Measurements from ENCODE around the gene COPS7A. TPM values are rescaled to one million over a fixed set of nuclear protein-coding genes. Genes with fewer than 3 reads are reported as not detected.

Gene COPS7A
- total and polyA plus RNA-seq, 9 of the 15 experiments (the other 6 are each of a cell fraction or from before 2014, with no cell fraction given), result 12.7 to 36.0 (median 24.3) TPM

DNA sequence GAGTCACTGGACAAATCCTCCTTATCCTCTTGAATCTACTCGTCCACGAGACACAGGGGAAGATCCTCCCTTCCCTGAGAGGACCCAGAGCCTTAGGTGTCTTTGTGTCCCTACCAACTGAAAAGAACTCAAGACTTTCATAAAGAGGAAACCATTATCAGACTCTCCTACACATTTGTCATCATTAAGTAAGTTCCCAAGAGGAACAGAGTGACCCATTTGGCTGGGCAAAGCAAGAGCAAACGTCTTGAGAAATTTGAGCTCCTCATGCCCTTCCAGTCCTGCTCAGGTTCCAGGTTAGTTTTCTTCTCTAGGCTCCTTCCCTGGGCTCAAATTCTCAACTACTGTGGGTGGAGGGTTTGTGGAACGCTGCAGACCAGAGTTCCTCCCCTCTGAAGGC, 23.4 kb downstream of the COPS7A start:
- Histone ChIP-seq H3K9me3 (replicated peaks; ENCODE audit: control insufficient read depth, insufficient read depth, low read depth, low read length) (no peaks in the 10 kb centered on the region), H3K9me1 (ENCODE audit: control insufficient read depth, insufficient read depth, low read length) (peaks cover 3% of the 10 kb centered on the region), H3K4me1 (replicated peaks in 1 of 2; ENCODE audit: control insufficient read depth in 2 of 2, insufficient read depth in 2 of 2, low read length in 2 of 2) (peaks cover 16 to 29% of the 10 kb centered on the region in 2 experiments; a peak in 4 of 5 replicates), H3K4me3 (no peak overlapping the region), H3K36me3 (ENCODE audit: control insufficient read depth, insufficient read depth, low read length) (peaks cover 65% of the 10 kb centered on the region; the same call in 2 of the 3 replicates), H3K79me2 (ENCODE audit: control insufficient read depth, insufficient read depth, low read length) (peaks cover 20% of the 10 kb centered on the region), H3K27me3 (ENCODE audit: control insufficient read depth in 2 of 2, insufficient read depth in 2 of 2, low read length in 2 of 2) (no peaks in the 10 kb centered on the region), H2AFZ (ENCODE audit: low read depth, low read length) (no peak overlapping the region), H4K20me1 (replicated peaks; ENCODE audit: control insufficient read depth, insufficient read depth, low read length) (peaks cover 5% of the 10 kb centered on the region; the same call in 1 of the 2 replicates), H3K27ac (ENCODE audit: extremely low read depth, low read depth, low read length) (peak overlapping the region; percentile 56; the same call in 2 of the 3 replicates), H3K4me2 (ENCODE audit: insufficient read depth, low read length) (no peak overlapping the region), H3K9ac (ENCODE audit: insufficient read depth in 1 of 2, low read depth in 2 of 2, low read length in 2 of 2) (peak overlapping the region in 1 of 2 experiments; percentile 64; a peak in 1 of 4 replicates)
- POLR2A ChIA-PET, result interaction anchor here (1.5 kb wide), 1 partner anchor 23 kb away, joined by 3 read pairs; the partner anchor contains the start of gene COPS7A
- CTCF ChIA-PET (ENCODE audit: low intra/inter-chr PET ratio), result no interaction called here
- ATAC-seq (no peak; the same call in 2 of the 3 replicates), DNase-seq (ENCODE audit: extremely low read depth in 1 of 4, low spot score in 3 of 4) (no peak), FAIRE-seq (no peak)
- WGBS (ENCODE audit: insufficient coverage, low coverage, missing lambda C conversion rate), result 14% methylated on average over 3 of the region's 4 CpGs
- in situ Hi-C loops (cut with MboI) (no loop called here), intact Hi-C loops (cut with micrococcal nuclease) (no loop called here)
- TF ChIP-seq TEAD2 (tag; IDR thresholded peaks at IDR 0.05), result no peak
- peak; percentile 46; the same call in 1 of the 2 replicates for TF ChIP-seq FOSL1 (tag; conservative IDR thresholded peaks at IDR 0.05)
- no TSS peak for BruUV-seq (replicated peaks)

- 91% methylated on average over 7 of the region's 28 CpGs for WGBS (ENCODE audit: insufficient coverage, low coverage, missing lambda C conversion rate)
- in situ Hi-C loops (cut with MboI), result no loop called here
Measured at GRCh38 chr12:6748761-6749160, 24.9 kb downstream of the COPS7A start.

More at GRCh38 chr12:6748761-6749160, 24.9 kb downstream of the COPS7A start:
- no TSS peak for BruUV-seq (replicated peaks)
- H3K9ac ChIP-seq (ENCODE audit: insufficient read depth in 1 of 2, low read depth in 2 of 2, low read length in 2 of 2), result no peak overlapping the region
- H3K4me1 ChIP-seq (replicated peaks in 1 of 2; ENCODE audit: control insufficient read depth in 2 of 2, insufficient read depth in 2 of 2, low read length in 2 of 2), result peaks cover 28 to 29% of the 10 kb centered on the region in 2 experiments
- TF ChIP-seq RBFOX2 (IDR thresholded peaks at IDR 0.05; ENCODE audit: low read depth, low read length) (peak; percentile 49), UBTF (IDR thresholded peaks at IDR 0.05; ENCODE audit: borderline replicate concordance in 1 of 2, low read depth in 2 of 2, low read length in 2 of 2) (no peak)
- FAIRE-seq, result no peak
- CTCF ChIA-PET (ENCODE audit: low intra/inter-chr PET ratio), result no interaction called here
- H3K4me3 ChIP-seq, result no peak overlapping the region
- no peaks in the 10 kb centered on the region for H3K27me3 ChIP-seq (ENCODE audit: control insufficient read depth in 2 of 2, insufficient read depth in 2 of 2, low read length in 2 of 2)
- peaks cover 31% of the 10 kb centered on the region for H3K79me2 ChIP-seq (ENCODE audit: control insufficient read depth, insufficient read depth, low read length)
- H3K27ac ChIP-seq (ENCODE audit: extremely low read depth, low read depth, low read length), result no peak overlapping the region
- no peak for ATAC-seq
- peaks cover 5% of the 10 kb centered on the region; the same call in 1 of the 2 replicates for H4K20me1 ChIP-seq (replicated peaks; ENCODE audit: control insufficient read depth, insufficient read depth, low read length)
- DNase-seq (ENCODE audit: extremely low read depth in 1 of 4, low spot score in 3 of 4), result no peak
- no peaks in the 10 kb centered on the region for H3K9me3 ChIP-seq (replicated peaks; ENCODE audit: control insufficient read depth, insufficient read depth, low read depth, low read length)
- POLR2A ChIA-PET, result interaction anchor here (0.6 to 0.9 kb wide), 2 partner anchors 11 to 62 kb away, joined by 3 to 4 read pairs; no protein-coding TSS in a partner anchor
- intact Hi-C loops (cut with micrococcal nuclease), result no loop called here
- H2AFZ ChIP-seq (ENCODE audit: low read depth, low read length), result no peak overlapping the region
- H3K36me3 ChIP-seq (ENCODE audit: control insufficient read depth, insufficient read depth, low read length), result peaks cover 65% of the 10 kb centered on the region; the same call in 2 of the 3 replicates
- H3K9me1 ChIP-seq (ENCODE audit: control insufficient read depth, insufficient read depth, low read length), result peaks cover 3% of the 10 kb centered on the region
- H3K4me2 ChIP-seq (ENCODE audit: insufficient read depth, low read length), result no peak overlapping the region

Measured in K562 (cell line).